GM21619 (cell line): ENCODE results near the gene TJAP1.

Source experiments
- ATAC-seq: cut with Tn5 transposase; IDR thresholded peaks from one replicate; pipeline ENCODE4 v1.9.1; 2021; ENCODE audit not compliant: unreplicated experiment

Gene TJAP1, protein sequence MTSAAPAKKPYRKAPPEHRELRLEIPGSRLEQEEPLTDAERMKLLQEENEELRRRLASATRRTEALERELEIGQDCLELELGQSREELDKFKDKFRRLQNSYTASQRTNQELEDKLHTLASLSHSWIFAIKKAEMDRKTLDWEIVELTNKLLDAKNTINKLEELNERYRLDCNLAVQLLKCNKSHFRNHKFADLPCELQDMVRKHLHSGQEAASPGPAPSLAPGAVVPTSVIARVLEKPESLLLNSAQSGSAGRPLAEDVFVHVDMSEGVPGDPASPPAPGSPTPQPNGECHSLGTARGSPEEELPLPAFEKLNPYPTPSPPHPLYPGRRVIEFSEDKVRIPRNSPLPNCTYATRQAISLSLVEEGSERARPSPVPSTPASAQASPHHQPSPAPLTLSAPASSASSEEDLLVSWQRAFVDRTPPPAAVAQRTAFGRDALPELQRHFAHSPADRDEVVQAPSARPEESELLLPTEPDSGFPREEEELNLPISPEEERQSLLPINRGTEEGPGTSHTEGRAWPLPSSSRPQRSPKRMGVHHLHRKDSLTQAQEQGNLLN

DNA sequence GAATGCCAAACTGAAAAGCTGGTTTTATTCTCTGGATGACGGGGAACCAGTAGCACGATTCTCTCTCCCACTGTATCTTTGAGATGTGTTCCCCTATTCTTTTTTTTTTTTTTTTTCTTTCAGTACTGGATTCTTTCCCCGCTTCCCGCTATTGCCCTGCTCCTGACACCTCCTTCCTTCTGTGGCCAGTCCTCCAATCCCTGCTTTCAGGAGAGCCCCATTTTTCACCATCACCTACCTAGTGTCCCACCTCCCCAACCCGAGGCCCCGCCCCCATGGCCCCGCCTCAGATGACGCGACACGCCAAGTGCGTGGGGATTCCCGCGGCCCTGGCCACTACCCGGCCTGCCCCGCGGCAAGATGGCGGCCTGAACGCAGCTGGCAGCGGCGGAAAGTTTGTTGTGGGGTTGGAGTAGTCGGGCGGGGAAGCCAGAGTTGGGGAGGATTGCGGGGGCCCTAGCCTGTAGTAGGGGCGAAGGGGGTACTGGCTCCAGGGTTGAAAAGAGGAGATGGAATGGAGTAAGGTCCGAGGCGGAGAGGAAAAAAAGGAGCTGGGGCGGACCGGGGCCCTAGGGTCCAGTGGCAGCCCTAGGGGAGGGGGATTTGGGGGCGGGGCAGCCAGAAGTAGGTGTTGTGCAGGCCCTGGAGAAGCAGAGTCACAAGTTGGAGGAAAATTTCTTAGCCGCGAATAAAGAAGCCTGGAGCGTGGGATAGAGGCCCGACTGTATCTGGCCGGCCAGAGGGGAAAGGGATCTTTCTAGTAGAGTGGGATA, at the start of gene TJAP1:
Gene TJAP1, plus strand, starts transcription at position 336 of the 773 bp plus-strand sequence. CDS start 21,432 bp downstream, outside the sequence.
- peak; percentile 98 for ATAC-seq

DNA sequence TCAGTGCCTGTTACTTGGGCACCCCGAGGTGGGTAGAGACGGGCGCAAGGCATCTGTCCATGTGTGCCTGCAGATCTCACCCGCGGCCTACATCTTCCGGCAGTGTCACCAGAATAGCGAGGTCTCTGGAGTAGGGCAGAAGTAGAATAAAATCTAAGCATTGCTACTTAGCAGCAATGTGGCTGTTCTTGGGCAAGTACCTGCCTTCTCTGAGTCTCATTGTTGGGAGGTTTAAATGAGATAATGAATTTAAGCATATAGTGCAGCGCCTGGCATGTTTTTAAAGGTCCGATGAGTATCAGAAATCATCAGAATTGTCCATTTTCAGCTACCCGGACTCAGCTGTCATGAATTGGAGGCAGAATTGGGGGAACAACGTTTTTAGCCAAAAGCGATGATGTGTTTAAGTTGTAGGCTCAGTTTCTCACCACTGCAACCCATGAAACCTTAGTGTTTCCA, 49.2 kb upstream of the TJAP1 start:
- no peak for ATAC-seq

DNA sequence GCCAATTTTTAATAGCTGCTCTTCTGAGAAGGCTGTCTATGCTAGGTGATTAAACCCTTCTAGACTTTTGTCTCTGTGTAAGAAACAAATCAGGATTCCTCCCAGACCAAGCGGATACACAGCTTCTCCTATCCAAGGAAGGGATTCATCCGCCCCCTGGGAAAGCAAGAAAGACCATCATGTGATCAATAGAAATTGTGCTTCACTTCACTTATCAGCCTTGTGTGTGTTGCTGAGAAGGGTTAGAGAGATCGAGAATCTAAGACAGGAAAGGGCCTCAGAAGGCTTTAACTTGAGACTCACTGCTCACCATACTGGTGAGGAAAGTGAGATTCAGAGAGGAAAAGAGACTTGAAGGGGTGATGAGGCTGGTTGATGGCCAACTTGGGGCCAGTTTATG, 48.5 kb upstream of the TJAP1 start:
- no peak for ATAC-seq

DNA sequence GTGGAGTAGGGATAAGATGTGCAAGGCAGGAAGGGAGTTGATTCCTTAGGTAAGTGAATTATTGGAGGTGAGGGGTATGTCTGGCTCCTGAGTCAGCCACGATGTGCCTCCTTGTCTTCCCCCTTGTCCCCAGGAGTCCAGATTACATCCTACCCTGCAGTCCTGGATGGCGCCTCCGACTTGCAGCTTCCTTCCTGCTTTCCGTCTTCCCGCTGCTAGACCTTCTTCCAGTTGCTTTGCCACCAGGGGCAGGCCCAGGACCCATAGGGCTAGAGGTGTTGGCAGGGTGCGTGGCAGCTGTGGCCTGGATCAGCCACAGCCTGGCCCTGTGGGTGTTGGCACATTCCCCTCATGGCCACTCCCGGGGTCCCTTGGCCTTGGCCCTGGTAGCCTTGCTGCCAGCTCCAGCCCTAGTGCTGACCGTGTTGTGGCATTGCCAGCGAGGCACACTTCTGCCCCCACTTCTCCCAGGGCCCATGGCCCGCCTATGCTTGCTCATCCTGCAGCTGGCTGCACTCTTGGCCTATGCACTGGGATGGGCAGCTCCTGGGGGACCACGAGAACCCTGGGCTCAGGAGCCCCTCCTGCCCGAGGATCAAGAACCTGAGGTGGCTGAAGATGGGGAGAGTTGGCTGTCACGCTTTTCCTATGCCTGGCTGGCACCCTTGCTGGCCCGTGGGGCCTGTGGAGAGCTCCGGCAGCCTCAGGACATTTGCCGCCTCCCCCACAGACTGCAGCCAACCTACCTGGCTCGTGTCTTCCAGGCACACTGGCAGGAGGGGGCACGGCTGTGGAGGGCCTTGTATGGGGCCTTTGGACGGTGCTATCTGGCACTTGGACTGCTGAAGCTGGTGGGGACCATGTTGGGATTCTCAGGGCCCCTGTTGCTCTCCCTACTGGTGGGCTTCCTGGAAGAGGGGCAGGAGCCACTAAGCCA, 45.1 kb upstream of the TJAP1 start:
- ATAC-seq: no peak

DNA sequence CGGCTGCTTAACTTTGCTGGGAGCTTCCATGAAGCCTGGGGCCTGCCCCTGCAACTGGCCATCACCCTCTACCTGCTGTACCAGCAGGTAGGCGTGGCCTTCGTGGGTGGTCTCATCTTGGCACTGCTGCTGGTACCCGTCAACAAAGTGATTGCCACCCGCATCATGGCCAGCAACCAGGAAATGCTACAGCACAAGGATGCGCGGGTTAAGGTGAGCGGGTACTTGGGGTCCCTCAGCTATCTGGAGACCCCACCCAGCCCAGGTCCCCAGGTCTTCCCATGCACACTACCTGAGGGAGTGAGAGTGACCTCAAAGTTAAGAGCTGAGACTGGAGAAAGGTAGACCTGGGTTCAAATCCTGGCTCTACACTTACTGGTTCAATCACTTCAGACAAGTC, 44.2 kb upstream of the TJAP1 start:
- ATAC-seq: no peak

DNA sequence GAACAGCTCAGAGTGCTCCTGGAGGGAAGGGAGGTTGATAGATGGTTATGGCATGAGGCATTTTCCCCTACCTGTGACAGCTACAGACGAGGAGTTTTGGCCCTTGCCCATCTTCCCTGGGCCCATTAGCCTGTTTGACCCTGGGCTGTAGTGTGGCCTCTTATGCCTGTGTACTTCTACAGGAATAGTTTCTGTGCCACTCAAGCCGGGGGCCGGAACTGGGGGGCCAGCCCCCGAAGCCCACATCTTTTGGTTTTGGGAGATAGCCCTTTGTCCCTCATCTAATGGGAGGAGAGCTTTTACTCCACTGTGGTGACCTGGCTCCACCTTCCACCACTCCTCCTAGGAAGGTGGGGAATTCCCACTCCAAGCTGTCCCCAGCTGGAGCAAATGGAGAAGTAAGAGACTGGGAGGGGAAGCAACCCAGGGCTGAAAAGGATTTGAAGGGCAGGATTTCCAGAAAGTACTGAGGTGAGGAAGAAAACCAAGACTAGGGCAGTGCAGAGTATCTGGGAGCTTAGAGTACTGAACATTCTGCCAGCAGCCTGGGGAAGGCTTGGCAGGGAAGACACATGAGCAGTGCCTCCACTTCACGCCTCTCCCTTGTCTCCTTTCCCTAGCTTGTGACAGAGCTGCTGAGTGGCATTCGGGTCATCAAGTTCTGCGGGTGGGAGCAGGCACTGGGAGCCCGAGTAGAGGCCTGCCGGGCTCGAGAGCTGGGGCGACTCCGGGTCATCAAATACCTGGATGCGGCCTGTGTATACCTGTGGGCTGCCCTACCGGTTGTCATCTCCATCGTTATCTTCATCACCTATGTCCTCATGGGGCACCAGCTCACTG, 43.1 kb upstream of the TJAP1 start:
- ATAC-seq: no peak

DNA sequence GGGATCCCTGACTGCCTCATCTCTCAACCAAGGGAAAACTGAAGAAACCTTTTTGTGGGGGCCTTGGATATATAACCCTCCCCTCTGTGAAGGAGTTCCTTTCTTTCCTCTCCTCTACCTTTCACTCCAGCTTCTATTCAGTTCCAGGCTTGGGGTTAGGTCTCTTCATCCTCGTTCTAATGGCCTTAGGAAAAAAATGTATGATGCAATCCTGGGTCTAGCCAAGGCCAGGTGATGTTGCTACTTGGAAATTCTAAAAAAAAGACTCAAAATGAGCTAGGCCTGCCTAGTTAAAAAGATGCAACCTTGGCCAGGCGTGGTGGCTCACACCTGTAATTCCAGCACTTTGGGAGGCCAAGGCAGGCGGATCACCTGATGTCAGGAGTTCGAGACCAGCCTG, 42.4 kb upstream of the TJAP1 start:
- no peak for ATAC-seq

DNA sequence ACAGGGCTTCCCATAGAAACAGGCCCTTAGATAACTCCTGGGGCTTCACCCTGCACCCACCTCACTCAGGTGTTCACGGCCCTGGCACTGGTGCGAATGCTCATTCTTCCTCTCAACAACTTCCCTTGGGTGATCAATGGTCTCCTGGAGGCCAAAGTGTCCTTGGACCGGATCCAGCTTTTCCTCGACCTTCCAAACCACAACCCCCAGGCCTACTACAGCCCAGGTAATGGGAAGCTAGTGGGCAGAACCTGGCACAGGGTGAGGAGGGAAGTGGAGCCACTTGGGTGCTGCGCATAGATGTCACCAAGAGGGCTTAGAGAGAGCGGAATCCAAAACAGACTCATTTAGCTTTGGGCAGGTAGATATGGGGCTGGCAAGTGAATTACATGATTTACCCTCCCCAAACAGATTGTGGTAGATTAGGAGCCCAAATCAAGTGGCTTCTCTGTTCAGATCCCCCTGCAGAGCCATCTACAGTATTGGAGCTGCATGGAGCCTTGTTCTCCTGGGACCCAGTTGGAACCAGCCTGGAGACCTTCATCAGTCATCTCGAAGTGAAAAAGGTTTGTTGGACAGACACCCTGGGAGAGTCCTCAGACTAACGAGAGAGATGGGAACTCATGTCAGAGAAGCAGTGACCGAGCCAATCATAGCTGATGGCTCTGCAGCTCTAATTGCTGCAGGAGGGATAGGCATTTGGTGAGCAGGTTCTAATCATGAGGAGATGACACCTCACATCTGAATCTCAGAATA, 41.5 kb upstream of the TJAP1 start:
- ATAC-seq: no peak

DNA sequence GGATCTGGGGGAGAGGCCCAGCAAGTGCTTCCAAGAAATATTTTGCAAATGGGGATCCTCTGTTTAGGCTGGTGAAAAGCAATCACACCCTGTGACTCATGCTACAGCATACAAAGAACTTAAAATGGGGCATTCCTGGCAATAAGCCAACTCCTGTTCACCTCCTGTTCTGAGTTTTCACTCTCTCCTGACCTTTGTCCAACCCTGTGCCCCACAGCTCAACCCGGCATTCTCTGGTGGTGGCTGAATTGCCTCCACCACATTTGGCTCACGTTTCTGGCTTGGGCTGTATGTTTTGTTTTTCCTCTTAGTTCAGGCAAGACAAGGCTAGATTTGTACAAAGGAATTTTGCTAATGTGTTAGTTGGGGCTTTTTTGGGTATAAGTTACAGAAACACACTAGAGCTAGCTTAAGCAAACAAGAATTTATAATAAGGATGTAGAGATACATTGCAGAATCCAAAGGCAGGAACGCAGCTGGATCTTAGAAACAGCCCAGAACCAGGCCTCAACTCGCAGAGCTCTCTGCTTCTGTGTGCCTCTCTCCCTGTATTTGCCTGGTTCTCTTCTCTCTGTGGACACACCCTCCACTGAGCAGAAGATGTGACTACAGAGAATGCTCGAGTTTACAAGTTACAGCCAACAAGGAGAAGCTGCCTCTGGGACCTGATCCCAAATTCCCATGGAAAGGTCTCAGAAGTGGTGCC, 40.6 kb upstream of the TJAP1 start:
- ATAC-seq: no peak

DNA sequence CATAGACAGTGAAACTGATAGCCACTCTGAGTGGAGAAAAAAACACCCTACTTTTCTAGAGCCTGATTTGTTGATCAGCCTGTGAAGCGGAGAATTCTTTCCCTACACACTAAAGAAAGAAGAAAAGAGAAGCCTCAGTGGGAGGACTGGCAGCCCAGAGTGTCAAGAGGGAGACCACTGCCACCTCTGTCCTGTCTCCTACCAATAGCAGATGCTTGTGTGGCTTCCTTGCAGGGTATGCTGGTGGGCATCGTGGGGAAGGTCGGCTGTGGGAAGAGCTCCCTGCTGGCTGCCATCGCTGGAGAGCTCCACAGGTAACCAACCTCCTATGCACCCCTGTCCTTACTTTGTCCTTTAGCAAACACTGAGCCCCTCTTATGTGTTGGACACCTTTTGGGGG, 39.7 kb upstream of the TJAP1 start:
- ATAC-seq: no peak

DNA sequence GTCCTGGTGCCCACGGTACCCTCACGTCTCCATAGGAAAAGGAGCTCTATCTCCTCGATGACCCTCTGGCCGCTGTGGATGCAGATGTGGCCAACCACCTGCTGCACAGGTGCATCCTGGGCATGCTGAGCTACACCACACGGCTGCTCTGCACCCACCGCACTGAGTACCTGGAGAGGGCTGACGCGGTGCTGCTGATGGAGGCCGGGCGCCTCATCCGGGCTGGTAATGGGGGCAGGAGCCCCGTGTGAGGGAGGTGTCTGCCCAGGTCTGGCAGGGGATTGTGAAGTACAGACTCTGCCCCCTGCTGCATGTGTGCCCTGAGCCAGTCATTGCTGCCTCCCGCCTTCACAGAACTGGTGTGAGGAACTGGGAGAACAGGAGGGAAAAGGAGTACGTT, 34.4 kb upstream of the TJAP1 start:
- ATAC-seq: no peak

DNA sequence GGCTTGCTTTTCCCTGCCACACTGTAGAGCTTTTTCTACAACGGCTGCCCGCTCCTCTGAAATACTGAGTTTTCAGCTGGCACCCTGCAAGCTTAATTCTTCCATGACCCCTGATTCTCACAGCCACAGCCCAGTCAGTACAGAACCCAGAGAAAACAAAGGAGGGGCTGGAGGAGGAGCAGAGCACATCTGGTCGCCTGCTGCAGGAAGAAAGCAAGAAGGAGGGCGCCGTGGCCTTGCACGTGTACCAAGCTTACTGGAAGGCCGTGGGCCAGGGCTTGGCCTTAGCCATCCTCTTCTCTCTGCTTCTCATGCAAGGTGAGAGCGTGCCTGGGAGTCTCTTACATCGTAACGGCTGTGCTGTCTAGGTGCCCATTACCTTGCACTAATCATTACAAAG, 33.3 kb upstream of the TJAP1 start:
- ATAC-seq: no peak

DNA sequence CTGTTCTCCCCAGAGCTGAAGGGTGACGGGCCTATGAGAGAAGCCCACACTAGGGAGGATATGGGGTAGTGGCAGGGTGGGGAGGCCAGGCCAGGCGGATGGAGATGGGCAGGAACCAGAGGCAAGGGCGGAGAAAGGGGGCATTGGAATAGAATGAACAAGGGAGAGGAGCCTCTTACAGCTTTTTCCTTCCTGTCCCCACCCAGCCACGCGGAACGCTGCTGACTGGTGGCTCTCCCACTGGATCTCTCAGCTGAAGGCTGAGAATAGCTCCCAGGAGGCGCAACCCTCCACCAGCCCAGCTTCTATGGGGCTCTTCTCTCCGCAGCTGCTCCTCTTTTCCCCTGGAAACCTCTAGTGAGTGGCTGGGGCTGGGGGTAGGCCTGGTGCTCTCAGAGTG, 32.8 kb upstream of the TJAP1 start:
- no peak for ATAC-seq

DNA sequence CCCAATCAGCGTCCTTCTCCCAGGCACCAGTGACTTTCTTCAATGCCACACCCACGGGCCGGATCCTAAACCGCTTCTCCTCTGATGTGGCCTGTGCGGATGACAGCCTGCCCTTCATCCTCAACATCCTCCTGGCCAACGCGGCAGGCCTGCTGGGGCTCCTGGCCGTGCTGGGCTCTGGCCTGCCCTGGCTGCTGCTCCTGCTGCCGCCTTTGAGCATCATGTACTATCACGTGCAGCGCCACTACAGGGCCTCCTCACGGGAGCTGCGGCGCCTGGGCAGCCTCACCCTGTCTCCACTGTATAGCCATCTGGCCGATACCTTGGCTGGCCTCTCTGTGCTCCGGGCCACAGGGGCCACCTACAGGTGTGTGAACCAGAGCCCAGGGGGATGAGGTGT, 31.8 kb upstream of the TJAP1 start:
- ATAC-seq: no peak

DNA sequence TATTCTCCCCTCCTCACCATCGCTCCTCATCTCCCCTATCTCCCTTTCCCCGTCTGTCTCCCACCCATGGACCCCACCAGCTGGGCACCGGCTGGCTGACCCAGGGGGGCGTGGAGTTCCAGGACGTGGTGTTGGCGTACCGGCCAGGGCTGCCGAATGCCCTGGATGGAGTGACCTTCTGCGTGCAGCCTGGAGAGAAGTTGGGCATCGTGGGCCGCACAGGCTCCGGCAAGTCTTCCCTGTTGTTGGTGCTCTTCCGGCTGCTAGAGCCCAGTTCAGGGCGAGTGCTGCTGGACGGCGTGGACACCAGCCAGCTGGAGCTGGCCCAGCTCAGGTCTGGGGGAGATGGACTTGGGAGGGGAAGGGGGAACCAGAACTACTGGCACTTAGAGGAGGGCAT, 29.8 kb upstream of the TJAP1 start:
- ATAC-seq: no peak

DNA sequence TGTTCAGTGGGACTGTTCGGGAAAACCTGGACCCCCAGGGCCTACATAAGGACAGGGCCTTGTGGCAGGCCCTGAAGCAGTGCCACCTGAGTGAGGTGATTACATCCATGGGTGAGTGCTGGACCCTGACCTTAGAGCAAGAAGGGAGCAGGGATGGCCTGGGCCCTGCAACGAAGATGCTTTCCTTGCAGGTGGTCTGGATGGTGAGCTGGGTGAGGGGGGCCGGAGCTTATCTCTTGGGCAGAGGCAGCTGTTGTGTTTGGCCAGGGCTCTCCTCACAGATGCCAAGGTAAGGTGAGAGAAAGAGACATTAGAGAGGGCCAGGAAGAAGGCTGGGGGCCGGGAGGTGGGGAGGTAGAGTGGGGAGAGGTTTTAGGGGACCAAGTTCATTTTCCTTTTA, 28.5 kb upstream of the TJAP1 start:
- no peak for ATAC-seq

DNA sequence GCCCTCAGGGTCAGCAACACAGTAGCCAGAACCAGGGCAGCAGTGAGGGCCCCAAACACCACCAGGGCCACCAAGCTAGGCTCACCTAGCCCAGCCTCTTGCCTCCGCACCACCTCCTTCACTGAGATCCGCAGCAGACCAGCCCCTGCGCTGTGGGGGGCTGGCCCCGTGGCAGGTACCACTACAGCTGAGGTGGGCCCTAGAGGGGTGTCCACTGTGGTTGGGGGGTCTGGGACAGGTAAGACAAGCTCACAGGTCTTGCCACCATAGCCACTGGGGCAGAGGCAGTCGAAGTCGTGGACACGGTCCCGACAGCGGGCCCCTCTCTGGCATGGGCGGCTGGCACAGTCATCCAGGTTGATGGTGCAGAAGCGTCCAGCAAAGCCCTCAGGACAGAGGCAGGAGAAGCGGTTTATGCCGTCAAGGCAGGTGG, 26.7 kb upstream of the TJAP1 start:
- ATAC-seq: no peak

DNA sequence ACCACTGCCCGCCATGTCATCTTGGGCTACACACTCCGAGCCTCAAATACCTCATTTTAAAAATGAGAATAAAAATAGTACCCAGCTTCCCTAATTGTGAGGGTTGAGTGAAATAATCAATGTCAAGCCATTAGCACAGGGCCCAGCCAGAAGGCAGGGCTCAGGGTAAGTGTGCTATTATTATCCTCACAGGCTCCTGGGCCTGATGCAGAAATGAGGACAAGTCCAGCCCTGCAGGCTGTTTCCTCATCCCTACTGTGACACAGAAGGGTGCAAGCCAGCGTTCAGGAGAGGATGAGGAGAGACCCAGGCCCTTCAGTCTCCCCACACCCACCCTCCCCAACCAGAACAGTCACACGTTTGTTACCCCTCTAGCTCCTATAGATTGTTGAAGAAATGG, 26.0 kb upstream of the TJAP1 start:
- no peak for ATAC-seq

DNA sequence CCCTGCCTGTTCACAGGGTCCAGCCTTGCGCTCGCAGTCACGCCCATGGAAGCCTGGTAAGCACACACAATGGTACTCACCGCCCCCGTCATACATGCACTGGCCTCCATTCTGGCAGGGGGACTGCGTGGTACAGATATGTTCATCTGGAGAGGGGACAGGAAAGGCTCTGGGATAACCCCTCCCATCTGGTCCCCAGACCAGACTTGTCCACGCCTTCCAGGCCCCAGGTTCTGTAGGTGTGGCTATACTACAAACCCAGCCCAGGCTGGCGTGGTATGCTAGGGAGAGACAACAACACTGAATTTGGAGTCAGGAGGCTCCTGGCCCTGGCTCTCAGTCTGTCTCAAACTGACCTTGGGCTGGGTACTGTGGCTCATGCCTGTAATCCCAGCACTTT, 25.4 kb upstream of the TJAP1 start:
- no peak for ATAC-seq
